Measurements from ENCODE around the gene CA5A. TPM values are rescaled to one million over a fixed set of nuclear protein-coding genes. Genes with fewer than 3 reads are reported as not detected.

Gene CA5A
- total and polyA plus RNA-seq, 2 of the 4 experiments (the other 2 are of a cell fraction) = not detected

GRCh38 chr16:87856791-87857228, 79.5 kb downstream of the CA5A start:
- Histone ChIP-seq H3K4me3 (ENCODE audit: insufficient read depth, low read depth, low read length) (no peak overlapping the region), H2BK120ac (ENCODE audit: low read depth, low read length) (no peak overlapping the region), H3K9ac (ENCODE audit: low read depth, low read length) (no peak overlapping the region), H3K18ac (ENCODE audit: low read depth, low read length) (no peak overlapping the region), H3K27me3 (ENCODE audit: control insufficient read depth, insufficient read depth, low read length) (no peaks in the 10 kb centered on the region), H4K91ac (ENCODE audit: insufficient read depth, low read depth, low read length) (no peak overlapping the region), H2BK15ac (ENCODE audit: low read depth, low read length) (no peak overlapping the region), H4K8ac (ENCODE audit: low read depth in 2 of 2, low read length in 2 of 2) (no peak overlapping the region), H2BK5ac (ENCODE audit: low read depth, low read length, poor library complexity, severe bottlenecking) (peak overlapping the region; percentile 10), H2BK20ac (ENCODE audit: low read depth, low read length) (no peak overlapping the region), H3K14ac (replicated peaks; ENCODE audit: low read depth, low read length) (no peak overlapping the region), H3K9me3 (ENCODE audit: control insufficient read depth, insufficient read depth, low read length) (no peaks in the 10 kb centered on the region), H3K56ac (ENCODE audit: extremely low read depth, insufficient read depth, low read length) (no peak overlapping the region), H3K9me1 (ENCODE audit: insufficient read depth, low read length) (peaks cover 13% of the 10 kb centered on the region), H3K4me1 (ENCODE audit: control insufficient read depth, insufficient read depth, low read length) (peaks cover 27% of the 10 kb centered on the region), H2AK5ac (ENCODE audit: low read depth, low read length) (no peak overlapping the region), H3K79me1 (ENCODE audit: low read depth in 1 of 2, low read length in 2 of 2) (peaks cover 15 to 79% of the 10 kb centered on the region in 2 experiments; a peak in 3 of 4 replicates), H3K27ac (ENCODE audit: insufficient read depth, low read length) (no peak overlapping the region), H4K5ac (ENCODE audit: low read depth, low read length) (no peak overlapping the region), H3K4me2 (ENCODE audit: low read depth, low read length) (no peak overlapping the region), H3K36me3 (ENCODE audit: control insufficient read depth, insufficient read depth, low read length) (peaks cover 5% of the 10 kb centered on the region; the same call in 1 of the 2 replicates), H4K20me1 (ENCODE audit: insufficient read depth, low read length) (peaks cover 72% of the 10 kb centered on the region), H3K4ac (ENCODE audit: low read depth, low read length) (no peak overlapping the region), H3K23ac (ENCODE audit: low read depth, low read length) (no peak overlapping the region), H2AK9ac (replicated peaks; ENCODE audit: low read depth, low read length, poor library complexity) (no peak overlapping the region), H2AFZ (replicated peaks; ENCODE audit: low read length, poor library complexity) (no peak overlapping the region)
- ATAC-seq (ENCODE audit: low read depth) (no peak), DNase-seq (no peak)
- POLR2A ChIA-PET (ENCODE audit: unreplicated experiment) = no interaction called here
- TF ChIP-seq USF2 (IDR thresholded peaks at IDR 0.05; ENCODE audit: low read depth, low read length) (no peak), ELK1 (IDR thresholded peaks at IDR 0.05; ENCODE audit: borderline replicate concordance, low read depth, low read length) (no peak), RFX5 (IDR thresholded peaks at IDR 0.05; ENCODE audit: low read depth, low read length) (no peak), FOS (IDR thresholded peaks at IDR 0.05; ENCODE audit: low read depth, low read length) (no peak), MAFK (IDR thresholded peaks at IDR 0.05; ENCODE audit: low read depth, low read length) (no peak), RCOR1 (IDR thresholded peaks at IDR 0.05; ENCODE audit: insufficient replicate concordance, low read length) (no peak), CHD1 (IDR thresholded peaks at IDR 0.05; ENCODE audit: low read depth, low read length) (no peak), BHLHE40 (IDR thresholded peaks at IDR 0.05; ENCODE audit: low read depth, low read length) (no peak), POLR2A (IDR thresholded peaks at IDR 0.05; ENCODE audit: low read depth, low read length) (no peak), CEBPB (IDR thresholded peaks at IDR 0.05; ENCODE audit: low read depth, low read length) (no peak), MXI1 (IDR thresholded peaks at IDR 0.05; ENCODE audit: borderline replicate concordance, low read depth, low read length) (no peak), SMC3 (IDR thresholded peaks at IDR 0.05; ENCODE audit: low read depth, low read length) (no peak)
- WGBS, 2 experiments (ENCODE audit: extremely low coverage in 2 of 2, insufficient read length in 1 of 2) = 78% methylated on average over 9 of the region's 15 CpGs; no CpG with 5 or more reads in 1 of the 2 experiments
- intact Hi-C loops (cut with micrococcal nuclease) = no loop called here
- in situ Hi-C loops (cut with MboI; ENCODE audit: low sequenced_read_pairs) = no loop called here
- CTCF ChIA-PET = interaction anchor here (1.1 kb wide), 1 partner anchor 78 kb away, joined by 3 read pairs; no protein-coding TSS in a partner anchor
- dilution Hi-C loops (cut with HindIII; ENCODE audit: low sequenced_read_pairs, unreplicated experiment) = no loop called here
- BruUV-seq (replicated peaks) = no TSS peak

All from IMR-90 (cell line).